GM12801 (cell line): ENCODE results near the gene TIPIN.

Source experiments
- TF ChIP-seq, protein P1 (sequence below): IDR thresholded peaks from one replicate; pipeline ENCODE4 v1.5.1; 2011; ENCODE audit warnings: control low read depth; ENCODE audit not compliant: insufficient read length; ENCODE audit errors: extremely low read depth

Gene TIPIN

GRCh38 chr15:66374179-66374578 lies 17.7 kb upstream of the TIPIN start:
- TF ChIP-seq, protein P1, sequence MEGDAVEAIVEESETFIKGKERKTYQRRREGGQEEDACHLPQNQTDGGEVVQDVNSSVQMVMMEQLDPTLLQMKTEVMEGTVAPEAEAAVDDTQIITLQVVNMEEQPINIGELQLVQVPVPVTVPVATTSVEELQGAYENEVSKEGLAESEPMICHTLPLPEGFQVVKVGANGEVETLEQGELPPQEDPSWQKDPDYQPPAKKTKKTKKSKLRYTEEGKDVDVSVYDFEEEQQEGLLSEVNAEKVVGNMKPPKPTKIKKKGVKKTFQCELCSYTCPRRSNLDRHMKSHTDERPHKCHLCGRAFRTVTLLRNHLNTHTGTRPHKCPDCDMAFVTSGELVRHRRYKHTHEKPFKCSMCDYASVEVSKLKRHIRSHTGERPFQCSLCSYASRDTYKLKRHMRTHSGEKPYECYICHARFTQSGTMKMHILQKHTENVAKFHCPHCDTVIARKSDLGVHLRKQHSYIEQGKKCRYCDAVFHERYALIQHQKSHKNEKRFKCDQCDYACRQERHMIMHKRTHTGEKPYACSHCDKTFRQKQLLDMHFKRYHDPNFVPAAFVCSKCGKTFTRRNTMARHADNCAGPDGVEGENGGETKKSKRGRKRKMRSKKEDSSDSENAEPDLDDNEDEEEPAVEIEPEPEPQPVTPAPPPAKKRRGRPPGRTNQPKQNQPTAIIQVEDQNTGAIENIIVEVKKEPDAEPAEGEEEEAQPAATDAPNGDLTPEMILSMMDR: no peak

DNA sequence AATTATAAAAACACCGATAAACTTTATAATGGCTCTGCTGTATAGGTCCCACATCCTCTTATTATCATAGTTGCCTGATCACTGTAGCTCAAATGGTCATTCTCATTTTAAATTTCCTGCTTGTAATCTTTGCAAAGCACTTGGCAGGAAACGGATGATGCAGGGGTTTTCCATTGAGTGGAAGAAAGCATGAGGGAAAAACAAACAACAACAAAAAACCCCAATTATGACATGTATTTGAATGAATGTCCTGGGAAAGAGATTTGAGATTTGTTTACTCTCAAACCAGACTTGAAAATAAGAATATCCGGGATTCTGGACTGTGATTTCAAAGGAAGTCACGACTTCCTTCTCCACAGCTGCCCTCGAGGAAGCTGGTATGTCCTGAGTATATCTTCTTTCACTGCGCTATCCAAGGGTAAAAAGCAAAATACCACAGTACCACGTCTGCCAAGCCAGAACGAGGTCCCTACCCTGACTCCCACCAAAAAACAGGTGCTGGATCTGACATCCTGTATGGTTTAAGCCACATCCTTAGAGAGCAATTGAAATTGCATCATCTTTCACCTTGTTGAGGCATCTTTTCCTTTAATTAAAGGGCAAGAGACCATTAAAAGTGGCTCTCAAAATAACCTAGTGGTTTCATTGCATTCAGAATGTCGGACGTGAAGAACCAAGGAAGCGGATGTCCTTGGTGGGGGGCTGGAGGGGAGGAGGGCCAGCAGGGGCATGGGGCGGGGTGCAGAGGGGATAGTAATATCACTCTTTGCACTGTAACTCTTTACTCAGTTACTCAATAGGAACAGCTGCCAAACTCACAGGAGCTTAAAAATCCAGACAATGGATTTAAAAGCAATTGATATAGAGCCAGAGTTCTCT lies 13.5 kb upstream of the TIPIN start:
- TF ChIP-seq, protein P1: no peak

DNA sequence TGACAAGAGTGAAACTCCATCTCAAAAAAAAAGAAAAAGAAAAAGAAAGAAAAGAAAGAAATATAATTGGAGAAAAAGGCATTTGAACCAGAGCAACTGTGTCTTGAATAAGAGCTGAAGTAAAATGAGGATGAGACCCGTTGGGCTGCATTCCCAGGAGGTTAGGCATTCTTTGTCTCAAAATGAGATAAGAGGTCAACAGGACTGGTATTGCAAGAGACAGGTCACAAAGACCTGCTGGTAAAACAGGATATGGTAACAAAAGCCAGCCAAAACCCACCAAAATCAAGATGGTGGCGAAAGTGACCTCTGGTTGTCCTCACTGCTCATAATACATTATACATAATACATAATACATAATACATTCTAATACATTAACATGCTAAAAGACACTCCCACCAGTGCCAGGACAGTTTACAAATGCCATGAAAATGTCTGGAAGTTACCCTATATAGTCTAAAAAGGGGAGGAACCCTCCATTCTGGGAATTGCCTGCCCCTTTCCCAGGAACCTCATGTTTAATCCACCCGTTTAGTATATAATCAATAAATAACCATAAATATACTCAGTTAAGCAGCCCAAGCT lies 8.6 kb upstream of the TIPIN start:
- TF ChIP-seq, protein P1: no peak

DNA sequence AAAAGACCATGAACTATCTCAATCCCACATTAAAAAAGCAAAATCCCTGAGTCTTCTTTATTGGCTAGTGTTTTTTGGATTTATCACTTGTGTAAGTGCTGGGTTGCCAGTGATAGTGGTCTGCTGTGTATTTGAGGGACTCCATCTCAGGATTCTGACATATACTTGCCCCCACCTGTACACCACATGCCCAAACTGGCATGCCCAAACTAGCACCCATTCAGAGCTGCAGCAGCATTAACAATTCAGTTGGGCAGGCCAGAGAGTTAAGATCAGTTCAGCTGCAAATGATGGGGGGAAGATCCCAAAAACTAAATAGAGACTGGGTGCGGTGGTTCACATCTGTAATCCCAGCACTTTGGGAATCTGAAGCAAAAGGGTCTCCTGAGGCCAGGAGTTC lies 6.3 kb upstream of the TIPIN start:
- TF ChIP-seq, protein P1: no peak

- TF ChIP-seq, protein P1: no peak
Measured at GRCh38 chr15:66359740-66360139, 3.3 kb upstream of the TIPIN start.

DNA sequence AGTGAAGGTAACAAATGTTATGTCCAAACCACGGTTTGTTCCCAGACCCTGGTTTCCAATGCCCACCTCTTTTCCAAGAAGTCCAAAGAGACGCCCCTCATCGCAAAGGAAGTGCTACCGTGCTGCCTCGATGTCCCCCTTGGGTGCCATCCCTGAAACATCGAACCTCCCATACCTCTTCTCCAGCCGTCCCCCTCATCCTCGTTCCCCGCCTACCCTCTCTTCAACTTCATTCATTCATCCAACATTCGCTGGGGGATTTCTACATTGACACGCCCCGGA lies 467 bp downstream of the TIPIN start:
- TF ChIP-seq, protein P1: no peak

GRCh38 chr15:66328771-66329170 lies 27.7 kb downstream of the TIPIN start:
- TF ChIP-seq, protein P1: no peak
